ENCODE results near the gene TMC3. TPM values are rescaled to one million over a fixed set of nuclear protein-coding genes. Genes with fewer than 3 reads are reported as not detected.

TMC3 gene
- total RNA-seq, 1 donor from 2014 or later: 0.13 TPM

DNA sequence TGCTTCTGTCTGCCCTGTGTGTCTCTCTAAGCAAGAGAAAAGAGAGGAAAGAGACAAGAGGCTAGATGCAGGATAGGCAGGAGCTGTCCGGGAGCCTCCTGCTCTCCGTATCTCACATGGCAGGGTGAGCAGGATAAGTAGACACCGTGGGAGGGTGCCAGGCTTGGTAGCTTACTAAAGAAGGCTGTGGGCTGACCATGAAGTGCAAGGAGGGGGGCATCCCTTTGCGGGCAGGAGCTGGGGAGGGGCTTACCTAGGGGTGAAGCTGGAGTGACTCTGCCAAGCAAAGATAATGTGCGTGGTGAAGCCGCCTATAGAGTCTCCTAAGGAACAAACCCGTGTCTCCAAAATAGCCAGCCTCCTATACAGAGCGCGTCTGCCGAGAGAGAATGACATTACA is 33.7 kb upstream of the TMC3 start:
- no peaks in the 10 kb centered on the region for H3K36me3 ChIP-seq
- no peak overlapping the region for H3K27ac ChIP-seq
- no peaks in the 10 kb centered on the region for H3K27me3 ChIP-seq
- no peak overlapping the region for H3K4me2 ChIP-seq
- H3K4me3 ChIP-seq: no peak overlapping the region
- Mint-ChIP-seq H3K9me3 (no peaks in the 10 kb centered on the region), H3K27ac (no peak overlapping the region), H3K27me3 (ENCODE audit: insufficient read depth, low read depth) (peaks cover 3% of the 10 kb centered on the region), H3K4me1 (peaks cover 5% of the 10 kb centered on the region), H3K36me3 (no peaks in the 10 kb centered on the region), H3K4me3 (no peak overlapping the region)
- H4K20me1 ChIP-seq (ENCODE audit: low read depth): no peaks in the 10 kb centered on the region
- no peaks in the 10 kb centered on the region for H3K79me2 ChIP-seq (ENCODE audit: low read depth)
- peaks cover 3% of the 10 kb centered on the region for H3F3A ChIP-seq (ENCODE audit: low read depth)
- no peak for TF ChIP-seq EZH2 (IDR thresholded peaks at IDR 0.05)
- H2AFZ ChIP-seq (replicated peaks): no peak overlapping the region
- no peaks in the 10 kb centered on the region for H3K9me3 ChIP-seq (ENCODE audit: low read depth)
- H3K9ac ChIP-seq: no peak overlapping the region
- DNase-seq (ENCODE audit: low spot score): no peak
- H3K4me1 ChIP-seq: peaks cover 5% of the 10 kb centered on the region

DNA sequence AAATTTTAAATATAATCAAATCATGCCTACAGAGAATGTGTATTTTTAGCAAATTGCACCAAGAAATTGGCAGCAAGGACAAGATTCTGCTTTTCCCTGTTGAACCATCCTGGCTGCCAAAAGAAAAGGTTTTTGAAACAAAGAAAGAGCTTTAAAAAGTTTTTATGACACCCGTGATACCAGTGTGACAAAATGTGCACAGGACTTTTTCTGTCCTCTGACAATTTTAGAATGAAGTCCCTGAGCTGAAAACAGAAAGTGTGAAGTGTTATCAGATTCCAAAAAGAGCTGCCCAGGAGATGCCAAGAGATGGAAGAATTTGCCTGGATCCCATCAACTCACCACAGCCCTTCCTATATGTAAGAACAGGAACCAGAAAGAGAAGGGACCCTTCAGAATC is 33.2 kb upstream of the TMC3 start:
- Histone ChIP-seq H3K27me3 (no peaks in the 10 kb centered on the region), H3K9me3 (ENCODE audit: low read depth) (no peaks in the 10 kb centered on the region), H3K27ac (no peak overlapping the region), H3K9ac (no peak overlapping the region), H3K36me3 (no peaks in the 10 kb centered on the region), H3F3A (ENCODE audit: low read depth) (peaks cover 3% of the 10 kb centered on the region), H4K20me1 (ENCODE audit: low read depth) (no peaks in the 10 kb centered on the region), H2AFZ (replicated peaks) (no peak overlapping the region), H3K4me2 (no peak overlapping the region), H3K4me1 (peaks cover 5% of the 10 kb centered on the region), H3K4me3 (no peak overlapping the region), H3K79me2 (ENCODE audit: low read depth) (no peaks in the 10 kb centered on the region)
- no peak for DNase-seq (ENCODE audit: low spot score)
- Mint-ChIP-seq H3K27me3 (ENCODE audit: insufficient read depth, low read depth) (peaks cover 3% of the 10 kb centered on the region), H3K36me3 (no peaks in the 10 kb centered on the region), H3K4me3 (no peak overlapping the region), H3K9me3 (no peaks in the 10 kb centered on the region), H3K4me1 (peaks cover 5% of the 10 kb centered on the region), H3K27ac (no peak overlapping the region)
- TF ChIP-seq, protein P1, sequence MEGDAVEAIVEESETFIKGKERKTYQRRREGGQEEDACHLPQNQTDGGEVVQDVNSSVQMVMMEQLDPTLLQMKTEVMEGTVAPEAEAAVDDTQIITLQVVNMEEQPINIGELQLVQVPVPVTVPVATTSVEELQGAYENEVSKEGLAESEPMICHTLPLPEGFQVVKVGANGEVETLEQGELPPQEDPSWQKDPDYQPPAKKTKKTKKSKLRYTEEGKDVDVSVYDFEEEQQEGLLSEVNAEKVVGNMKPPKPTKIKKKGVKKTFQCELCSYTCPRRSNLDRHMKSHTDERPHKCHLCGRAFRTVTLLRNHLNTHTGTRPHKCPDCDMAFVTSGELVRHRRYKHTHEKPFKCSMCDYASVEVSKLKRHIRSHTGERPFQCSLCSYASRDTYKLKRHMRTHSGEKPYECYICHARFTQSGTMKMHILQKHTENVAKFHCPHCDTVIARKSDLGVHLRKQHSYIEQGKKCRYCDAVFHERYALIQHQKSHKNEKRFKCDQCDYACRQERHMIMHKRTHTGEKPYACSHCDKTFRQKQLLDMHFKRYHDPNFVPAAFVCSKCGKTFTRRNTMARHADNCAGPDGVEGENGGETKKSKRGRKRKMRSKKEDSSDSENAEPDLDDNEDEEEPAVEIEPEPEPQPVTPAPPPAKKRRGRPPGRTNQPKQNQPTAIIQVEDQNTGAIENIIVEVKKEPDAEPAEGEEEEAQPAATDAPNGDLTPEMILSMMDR (IDR thresholded peaks at IDR 0.05): no peak
- TF ChIP-seq EZH2 (IDR thresholded peaks at IDR 0.05) (no peak), EZH2phosphoT487 (IDR thresholded peaks at IDR 0.05) (no peak)

DNA sequence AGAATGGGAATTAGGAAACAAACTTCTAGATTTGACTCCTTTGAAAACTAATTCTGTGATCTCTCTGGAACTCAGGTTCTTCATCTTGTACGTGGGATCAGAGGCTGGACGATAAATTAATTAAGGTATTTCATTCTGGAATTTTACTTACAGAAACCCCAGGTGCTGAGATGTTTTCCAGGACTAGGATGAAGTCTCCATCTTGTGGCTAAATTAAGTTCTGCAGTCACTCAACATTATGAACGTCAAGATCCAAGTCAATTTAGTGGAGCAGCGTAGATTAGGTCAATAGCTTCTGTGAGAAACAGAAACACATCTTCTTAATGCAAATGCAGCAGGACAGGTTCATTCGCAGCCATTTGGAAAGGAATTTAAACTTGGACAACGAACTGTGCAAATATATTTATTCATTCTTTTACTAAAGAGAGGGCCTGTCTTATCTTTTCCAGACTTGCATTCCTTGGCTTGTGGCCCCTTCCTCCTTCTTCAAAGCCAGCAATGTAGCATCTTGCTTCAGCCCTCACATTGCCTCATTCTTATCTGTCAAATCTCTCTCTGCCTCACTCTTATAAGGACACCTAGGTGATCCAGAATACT is 26.7 kb upstream of the TMC3 start:
- Histone ChIP-seq H3K9me3 (ENCODE audit: low read depth) (no peaks in the 10 kb centered on the region), H3K79me2 (ENCODE audit: low read depth) (no peaks in the 10 kb centered on the region), H3K27ac (no peak overlapping the region), H3K4me2 (no peak overlapping the region), H4K20me1 (ENCODE audit: low read depth) (no peaks in the 10 kb centered on the region), H3K4me1 (no peaks in the 10 kb centered on the region), H3K9ac (no peak overlapping the region), H3F3A (ENCODE audit: low read depth) (no peaks in the 10 kb centered on the region), H2AFZ (replicated peaks) (no peak overlapping the region), H3K4me3 (no peak overlapping the region), H3K36me3 (no peaks in the 10 kb centered on the region), H3K27me3 (no peaks in the 10 kb centered on the region)
- no peaks in the 10 kb centered on the region for H3K9me3 Mint-ChIP-seq
- no peaks in the 10 kb centered on the region for H3K27me3 Mint-ChIP-seq (ENCODE audit: insufficient read depth, low read depth)
- H3K4me1 Mint-ChIP-seq: no peaks in the 10 kb centered on the region
- H3K4me3 Mint-ChIP-seq: no peak overlapping the region
- no peak overlapping the region for H3K27ac Mint-ChIP-seq
- TF ChIP-seq EZH2phosphoT487 (IDR thresholded peaks at IDR 0.05) (no peak), EZH2 (IDR thresholded peaks at IDR 0.05) (no peak)
- TF ChIP-seq, protein P1 (IDR thresholded peaks at IDR 0.05): peak; percentile 77
- no peaks in the 10 kb centered on the region for H3K36me3 Mint-ChIP-seq
- peak; percentile 53 for DNase-seq (ENCODE audit: low spot score)

DNA sequence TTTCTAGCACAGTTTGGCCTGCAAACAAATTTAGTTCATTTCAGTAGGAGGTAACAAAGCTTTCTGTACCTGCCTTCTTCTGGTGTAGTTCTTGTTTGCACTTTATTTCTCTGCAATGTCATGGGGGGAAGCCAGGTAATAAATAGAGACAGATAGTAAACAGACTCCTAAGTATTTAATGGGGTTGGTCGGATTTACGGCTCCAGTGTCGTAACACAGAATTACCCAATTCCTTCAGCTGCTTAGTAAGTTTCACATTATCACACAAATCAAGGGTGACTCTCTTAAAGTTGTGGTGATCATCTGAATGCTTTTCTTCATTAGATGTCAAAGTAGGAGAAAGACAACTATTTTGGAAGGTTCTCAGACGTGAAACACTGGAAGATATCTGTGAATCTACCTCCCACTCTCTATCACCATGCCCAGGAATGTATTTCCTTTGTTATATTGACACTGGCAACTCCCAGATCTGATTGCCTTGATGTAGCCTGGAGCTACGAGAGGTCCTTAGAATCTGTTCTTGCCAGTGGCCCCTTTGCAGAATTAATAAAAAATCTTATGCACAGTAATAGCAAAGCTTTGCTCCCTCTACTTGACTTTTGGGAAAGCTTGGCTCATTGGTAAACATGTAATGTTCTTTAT is 25.0 kb upstream of the TMC3 start:
- Histone ChIP-seq H3K9me3 (ENCODE audit: low read depth) (no peaks in the 10 kb centered on the region), H3K4me1 (no peaks in the 10 kb centered on the region), H3K9ac (no peak overlapping the region), H3F3A (ENCODE audit: low read depth) (no peaks in the 10 kb centered on the region), H3K36me3 (no peaks in the 10 kb centered on the region), H4K20me1 (ENCODE audit: low read depth) (no peaks in the 10 kb centered on the region), H3K79me2 (ENCODE audit: low read depth) (no peaks in the 10 kb centered on the region), H3K4me2 (no peak overlapping the region), H3K27me3 (no peaks in the 10 kb centered on the region), H3K27ac (no peak overlapping the region), H3K4me3 (no peak overlapping the region), H2AFZ (replicated peaks) (no peak overlapping the region)
- Mint-ChIP-seq H3K27me3 (ENCODE audit: insufficient read depth, low read depth) (no peaks in the 10 kb centered on the region), H3K4me1 (no peaks in the 10 kb centered on the region), H3K36me3 (no peaks in the 10 kb centered on the region), H3K4me3 (no peak overlapping the region), H3K27ac (no peak overlapping the region), H3K9me3 (no peaks in the 10 kb centered on the region)
- DNase-seq (ENCODE audit: low spot score): no peak
- TF ChIP-seq EZH2 (IDR thresholded peaks at IDR 0.05) (no peak), EZH2phosphoT487 (IDR thresholded peaks at IDR 0.05) (no peak)
- TF ChIP-seq, protein P1 (IDR thresholded peaks at IDR 0.05): no peak

Measured in neural progenitor cell (in vitro differentiated cells).